ENCODE results near the gene PSMB4.
A peak's percentile ranks its signal among the peaks of the same experiment; 100 is the strongest.
"Not testable (repeated sequence)": the region's sequence is repeated elsewhere in the genome, so short reads cannot be mapped to it uniquely, and the experiment has no call there.

The PSMB4 gene

DNA sequence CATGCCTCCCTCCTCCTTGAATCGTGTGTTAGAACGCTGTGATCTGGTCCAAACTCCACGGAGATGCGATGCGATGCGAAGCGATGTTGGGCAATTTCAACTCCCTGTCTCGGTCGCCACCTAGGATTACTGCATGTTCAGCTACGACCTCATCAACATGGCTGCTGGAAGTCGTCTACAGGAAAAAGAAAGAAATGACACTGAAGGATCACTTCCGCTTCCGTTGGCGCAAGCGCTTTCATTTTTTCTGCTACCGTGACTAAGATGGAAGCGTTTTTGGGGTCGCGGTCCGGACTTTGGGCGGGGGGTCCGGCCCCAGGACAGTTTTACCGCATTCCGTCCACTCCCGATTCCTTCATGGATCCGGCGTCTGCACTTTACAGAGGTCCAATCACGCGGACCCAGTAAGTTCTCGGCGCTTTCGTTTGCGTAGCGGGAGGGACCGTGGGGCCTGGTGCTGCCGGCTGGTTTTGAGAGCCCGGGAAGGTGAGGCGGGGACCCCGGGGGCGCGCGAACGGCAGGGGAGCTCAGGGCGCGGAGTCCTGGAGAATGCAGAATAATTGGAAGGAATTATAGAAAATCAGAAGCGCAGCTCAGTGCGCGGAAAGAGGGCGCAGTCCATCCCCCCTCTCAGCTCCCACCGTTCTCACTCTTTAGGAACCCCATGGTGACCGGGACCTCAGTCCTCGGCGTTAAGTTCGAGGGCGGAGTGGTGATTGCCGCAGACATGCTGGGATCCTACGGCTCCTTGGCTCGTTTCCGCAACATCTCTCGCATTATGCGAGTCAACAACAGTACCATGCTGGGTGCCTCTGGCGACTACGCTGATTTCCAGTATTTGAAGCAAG lies at the start of gene PSMB4:
Gene PSMB4, plus strand, starts transcription at position 250 of the 848 bp plus-strand sequence. Its CDS starts 15 bp downstream, at position 265.
- peak; percentile 57 for DNase-seq (ENCODE audit: low read depth)

DNA sequence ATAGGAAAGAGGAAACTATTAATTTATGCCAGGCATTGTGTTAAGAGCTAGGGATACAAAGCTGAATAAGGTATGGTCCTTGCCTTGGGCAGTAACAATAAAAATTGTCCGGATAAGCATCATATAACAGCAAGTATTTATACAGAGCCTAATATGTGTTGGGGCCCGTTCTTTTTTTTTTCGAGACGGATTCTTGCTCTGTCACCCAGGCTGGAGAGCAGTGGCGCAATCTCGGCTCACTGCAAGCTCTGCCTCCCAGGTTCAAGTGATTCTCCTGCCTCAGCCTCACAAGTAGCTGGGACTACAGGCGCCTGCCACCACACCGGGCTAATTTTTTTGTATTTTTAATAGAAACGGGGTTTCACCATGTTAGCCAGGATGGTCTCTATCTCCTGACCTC lies 49.0 kb upstream of the PSMB4 start:
- DNase-seq (ENCODE audit: low read depth) = not testable (repeated sequence)

DNA sequence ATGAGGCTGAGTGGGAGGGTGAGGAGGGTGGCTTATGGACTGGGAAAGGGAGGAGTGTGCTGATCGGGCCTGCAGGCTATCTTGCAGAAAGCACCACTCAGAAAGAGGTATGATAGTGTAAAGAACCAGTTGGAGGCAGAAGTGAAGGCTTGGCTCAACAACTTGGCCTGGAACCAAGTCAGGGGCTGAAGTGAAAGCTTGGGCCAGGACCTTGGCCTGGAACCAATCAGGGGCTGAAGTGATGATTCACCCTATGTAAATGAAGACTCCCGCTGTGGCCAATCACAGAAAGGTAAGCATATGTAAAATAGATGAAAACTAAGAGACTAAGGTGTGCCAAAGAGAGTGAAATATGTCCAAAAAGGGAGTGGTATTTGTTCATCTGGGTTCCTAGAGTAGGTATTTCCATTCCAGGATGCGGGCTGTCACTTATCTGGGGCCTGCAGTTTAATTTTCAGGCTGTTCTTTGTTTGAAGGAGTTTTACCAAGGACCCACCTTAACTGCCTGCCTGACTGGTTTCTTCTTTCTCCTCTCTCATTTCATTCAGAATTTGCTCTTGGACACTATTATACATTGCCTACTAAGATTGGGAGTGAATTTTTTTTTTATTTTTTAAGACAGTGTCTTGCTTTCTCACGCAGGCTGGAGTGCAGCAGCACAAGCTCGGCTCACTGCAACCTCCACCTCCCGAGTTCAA lies 47.2 kb upstream of the PSMB4 start:
- DNase-seq (ENCODE audit: low read depth) = no peak

- no peak for DNase-seq (ENCODE audit: low read depth)
Observed at GRCh38 chr1:151356696-151357095, 42.7 kb upstream of the PSMB4 start.

- no peak for DNase-seq (ENCODE audit: low read depth)
Observed at GRCh38 chr1:151361883-151362282, 37.5 kb upstream of the PSMB4 start.

- DNase-seq (ENCODE audit: low read depth) = no peak
Observed at GRCh38 chr1:151362308-151363155, 36.8 kb upstream of the PSMB4 start.

DNA sequence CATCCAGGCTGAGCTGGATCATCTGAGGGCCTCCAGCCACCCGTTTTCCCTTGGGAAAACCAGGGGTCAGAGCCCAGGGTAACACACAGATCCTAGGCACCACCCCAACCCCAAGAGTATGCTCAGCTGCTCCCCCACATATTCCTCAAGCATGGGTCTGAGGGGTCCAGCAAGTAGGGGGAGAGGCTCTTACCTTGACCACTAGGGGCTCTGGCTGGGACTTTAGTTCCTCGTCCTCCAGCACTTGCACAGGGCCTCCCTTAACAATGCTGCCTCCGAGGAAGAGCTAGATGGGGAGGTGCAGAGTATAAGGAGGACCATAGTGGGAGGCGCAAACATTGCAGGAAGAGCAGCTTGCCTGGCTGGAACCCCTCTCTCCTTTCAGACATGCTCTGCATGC lies 34.4 kb upstream of the PSMB4 start:
- DNase-seq (ENCODE audit: low read depth) = no peak

DNA sequence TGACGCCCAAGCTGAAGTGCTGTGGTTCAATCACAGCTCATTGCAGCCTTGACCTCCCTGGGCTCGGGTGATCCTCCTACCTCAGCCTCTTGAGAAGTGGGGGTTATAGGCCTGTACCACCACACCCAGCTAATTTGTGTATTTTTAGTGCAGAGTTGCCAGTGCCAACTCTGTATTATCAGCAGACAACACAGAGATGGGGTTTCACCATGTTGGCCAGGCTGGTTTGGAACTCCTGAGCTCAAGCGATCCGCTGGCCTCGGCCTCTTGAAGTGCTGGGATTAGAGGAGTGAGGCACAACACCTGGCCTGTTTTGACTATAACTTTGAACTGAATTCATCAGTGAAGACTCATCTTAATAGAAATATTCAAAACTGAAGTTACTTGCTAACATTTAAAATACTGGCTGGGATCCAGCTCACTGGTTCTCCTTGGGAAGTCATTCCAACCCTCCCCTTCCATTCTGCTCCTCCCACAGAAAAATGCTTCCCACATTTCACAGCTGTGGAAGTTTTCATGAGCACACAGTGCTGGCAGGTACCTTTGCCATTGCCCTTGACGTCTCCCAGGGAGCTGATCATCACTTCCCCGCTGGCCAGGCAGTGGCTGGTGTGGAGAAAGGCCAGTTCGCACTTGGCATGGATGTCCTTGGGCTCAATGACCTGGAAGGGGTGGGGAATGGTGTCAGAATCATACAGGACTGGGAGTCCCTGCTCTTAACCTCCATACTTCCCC lies 31.5 kb upstream of the PSMB4 start:
- no peak for DNase-seq (ENCODE audit: low read depth)

DNA sequence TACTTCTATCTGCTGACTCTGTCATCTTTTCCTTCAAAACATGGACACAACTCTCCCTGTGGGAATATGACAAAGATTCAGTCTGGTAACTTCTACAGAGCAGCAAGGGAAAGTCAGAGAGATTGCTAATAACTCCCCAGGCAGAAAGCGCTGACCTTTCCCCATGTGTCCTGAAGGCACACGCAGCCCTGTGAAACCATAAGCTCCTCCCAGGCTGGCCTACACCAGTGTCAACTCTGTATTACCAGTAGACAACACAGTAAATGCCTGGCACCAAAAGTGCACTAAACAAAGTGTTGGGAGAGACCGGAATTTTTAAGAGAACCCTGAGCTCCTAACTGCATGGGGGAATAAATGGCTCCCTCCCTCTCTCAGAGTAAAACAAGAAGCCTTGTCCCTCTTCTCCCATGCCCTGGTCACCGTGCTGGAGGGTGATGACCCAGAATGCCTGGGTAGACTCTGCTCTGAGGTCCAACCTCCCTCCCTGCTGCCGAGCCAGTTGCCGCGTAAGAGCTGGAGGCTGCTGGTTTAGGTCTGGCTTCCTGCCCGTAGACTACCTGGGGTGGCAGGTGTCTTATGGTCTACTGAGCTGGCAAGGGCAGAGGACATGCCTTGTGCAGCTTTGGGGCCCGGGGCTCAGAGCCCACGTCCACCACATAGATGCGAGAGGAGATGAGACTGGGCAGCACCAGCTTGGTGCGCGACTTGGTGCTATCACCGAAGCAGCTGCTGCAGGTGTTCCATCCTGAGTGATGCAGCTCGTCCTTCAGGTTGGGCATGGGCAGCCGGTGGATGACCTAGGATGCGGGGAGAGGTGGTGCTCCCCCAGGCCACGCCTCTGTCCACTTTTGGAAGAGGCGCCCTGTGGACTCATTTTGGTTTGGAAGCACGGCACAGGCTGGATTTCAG lies 30.7 kb upstream of the PSMB4 start:
- DNase-seq (ENCODE audit: low read depth) = no peak

- DNase-seq (ENCODE audit: low read depth) = no peak
Observed at GRCh38 chr1:151369302-151369610, 30.1 kb upstream of the PSMB4 start.

- no peak for DNase-seq (ENCODE audit: low read depth)
Observed at GRCh38 chr1:151369621-151370048, 29.7 kb upstream of the PSMB4 start.

DNA sequence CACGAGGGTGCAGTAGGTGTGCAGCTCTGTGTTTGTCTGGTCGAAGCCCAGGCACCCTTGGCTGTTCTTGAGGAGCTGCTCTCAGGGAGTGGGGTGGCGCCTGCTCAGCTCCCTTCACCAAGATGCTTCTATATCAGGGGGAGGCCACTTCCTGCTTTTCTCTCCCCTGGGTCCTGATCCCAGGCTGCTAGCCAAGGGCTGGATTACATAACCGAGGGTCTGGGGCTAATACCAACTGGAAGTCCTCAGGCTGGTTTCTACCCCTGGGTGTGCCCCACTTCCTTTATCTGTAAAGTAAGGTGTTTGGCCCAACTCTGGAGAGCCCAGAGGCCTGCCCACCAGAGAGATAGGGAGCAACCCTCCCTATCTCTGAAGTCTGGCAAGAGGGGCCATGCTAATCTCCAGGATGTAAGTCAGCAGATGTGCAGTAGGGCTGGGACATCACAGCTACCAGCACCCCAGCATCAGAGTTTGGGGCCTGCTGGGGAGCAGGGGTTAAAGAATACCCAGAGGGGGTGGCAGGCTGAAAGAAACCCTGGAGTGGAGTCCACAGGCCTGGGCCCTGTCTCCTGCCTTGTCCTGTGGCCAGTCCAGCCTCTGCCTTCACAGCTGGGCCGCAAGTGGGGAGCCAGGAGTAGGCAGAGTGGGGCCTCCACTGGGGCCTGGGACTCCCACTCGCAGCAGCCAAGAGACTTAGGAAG lies 29.0 kb upstream of the PSMB4 start:
- DNase-seq (ENCODE audit: low read depth) = no peak

- DNase-seq (ENCODE audit: low read depth) = no peak
Observed at GRCh38 chr1:151371370-151372057, 27.9 kb upstream of the PSMB4 start.

DNA sequence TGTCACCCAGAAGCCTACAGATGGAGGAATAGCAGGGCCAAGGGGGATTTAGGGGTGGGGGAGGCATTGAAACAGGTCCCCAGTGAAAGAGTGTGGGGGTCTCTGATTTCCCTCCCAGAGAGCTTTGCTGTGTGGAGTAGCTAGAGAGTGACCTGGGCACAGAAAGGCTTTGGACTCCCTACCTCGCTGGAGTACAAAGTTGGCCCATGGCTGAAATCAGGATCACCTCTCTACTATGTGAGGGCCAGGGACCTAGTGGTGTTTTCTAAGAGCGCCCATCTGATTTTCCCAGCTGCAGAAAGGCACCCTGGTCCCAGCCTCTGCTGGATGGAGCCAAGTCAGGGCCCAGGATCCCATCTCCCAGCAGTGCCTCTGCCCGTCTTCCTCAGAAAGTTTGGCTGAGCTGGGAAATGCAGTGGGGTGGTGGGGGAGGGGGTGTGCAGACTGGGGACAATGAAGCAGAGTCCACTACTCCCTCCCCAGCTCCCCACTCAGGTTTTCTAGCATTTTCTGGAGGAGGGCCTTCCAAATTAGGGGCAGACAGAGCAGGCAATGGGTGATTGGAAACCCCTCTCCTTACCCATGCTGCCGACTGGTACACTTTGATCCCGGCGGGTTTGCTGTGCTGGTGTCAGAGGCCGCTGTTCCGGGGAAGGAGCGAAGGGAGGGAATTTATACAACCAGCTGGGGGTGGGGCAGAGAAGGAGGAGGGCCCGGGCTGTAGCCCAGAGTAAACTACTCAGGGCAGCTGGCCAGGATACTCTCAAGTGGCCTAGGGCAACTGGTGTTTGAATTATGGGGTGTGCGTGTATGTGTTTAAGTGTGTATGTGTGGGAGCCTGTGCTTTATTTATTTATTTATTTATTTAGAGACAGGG lies 27.1 kb upstream of the PSMB4 start, which contains the start of gene SELENBP1:
Gene SELENBP1, minus strand, starts transcription at position 648 of the 877 bp plus-strand sequence. Its CDS starts 64 bp downstream, at position 584.
- DNase-seq (ENCODE audit: low read depth) = no peak

- DNase-seq (ENCODE audit: low read depth) = no peak
Observed at GRCh38 chr1:151373196-151373595, 26.2 kb upstream of the PSMB4 start.

GRCh38 chr1:151377150-151377884 lies 22.1 kb upstream of the PSMB4 start:
- no peak for DNase-seq (ENCODE audit: low read depth)

- DNase-seq (ENCODE audit: low read depth) = no peak
Observed at GRCh38 chr1:151384584-151384983, 14.8 kb upstream of the PSMB4 start.

- no peak for DNase-seq (ENCODE audit: low read depth)
Observed at GRCh38 chr1:151386002-151386401, 13.4 kb upstream of the PSMB4 start.

Data from stimulated activated CD8-positive, alpha-beta memory T cell treated with anti-CD3 and anti-CD28 coated beads, Interleukin-15, amount 100 ng/mL, for 1 hour (primary cell).